HEK293T (cell line): ENCODE results near the gene RIPPLY1.

ENCODE experiments used
- ARNT ChIP-seq: fragments of 450-650 bp; IDR thresholded peaks from 2 replicates; pipeline ENCODE4 v1.6.1; 2017; ENCODE audit warnings: mild to moderate bottlenecking
- CTBP1 ChIP-seq: fragments of 450-650 bp; IDR thresholded peaks from 2 replicates; pipeline ENCODE4 v1.6.1; 2016; ENCODE audit warnings: borderline replicate concordance
- FOXA1 ChIP-seq: fragments of 450-650 bp; IDR thresholded peaks from 2 replicates; pipeline ENCODE4 v1.6.1; 2016; ENCODE audit warnings: mild to moderate bottlenecking
- FOXM1 ChIP-seq: fragments of 450-650 bp; IDR thresholded peaks from 2 replicates; pipeline ENCODE4 v1.6.1; 2017; ENCODE audit warnings: mild to moderate bottlenecking, borderline replicate concordance
- HDGF ChIP-seq: fragments of 450-650 bp; IDR thresholded peaks from 2 replicates; pipeline ENCODE4 v1.6.1; 2017; ENCODE audit warnings: antibody characterized with exemption, borderline replicate concordance
- LEF1 ChIP-seq: fragments of 450-650 bp; IDR thresholded peaks from 2 replicates; pipeline ENCODE4 v1.6.1; 2017; ENCODE audit warnings: mild to moderate bottlenecking, borderline replicate concordance
- NFRKB ChIP-seq: fragments of 450-650 bp; IDR thresholded peaks from 2 replicates; pipeline ENCODE4 v1.6.1; 2016; ENCODE audit warnings: mild to moderate bottlenecking, moderate library complexity
- SP1 ChIP-seq: fragments of 450-650 bp; IDR thresholded peaks from 2 replicates; pipeline ENCODE4 v1.6.1; 2017
- SUZ12 ChIP-seq: fragments of 450-650 bp; IDR thresholded peaks from 2 replicates; pipeline ENCODE4 v1.6.1; 2016; ENCODE audit warnings: mild to moderate bottlenecking
- ZNF384 ChIP-seq: fragments of 450-650 bp; IDR thresholded peaks from 2 replicates; pipeline ENCODE4 v1.6.1; 2016

GRCh38 chrX:106863697-106864096 is 39.4 kb downstream of the RIPPLY1 start:
- TF ChIP-seq ARNT (no peak), FOXA1 (no peak), SUZ12 (no peak), FOXM1 (no peak), ZNF384 (no peak), SP1 (no peak), LEF1 (no peak), HDGF (no peak), NFRKB (no peak), CTBP1 (no peak)
